ENCODE data around the gene SELENOP. TPM values are rescaled to one million over a fixed set of nuclear protein-coding genes. Genes with fewer than 3 reads are reported as not detected.

The SELENOP gene
- total RNA-seq, 1 experiment from 2014 or later = 11.4 TPM

DNA sequence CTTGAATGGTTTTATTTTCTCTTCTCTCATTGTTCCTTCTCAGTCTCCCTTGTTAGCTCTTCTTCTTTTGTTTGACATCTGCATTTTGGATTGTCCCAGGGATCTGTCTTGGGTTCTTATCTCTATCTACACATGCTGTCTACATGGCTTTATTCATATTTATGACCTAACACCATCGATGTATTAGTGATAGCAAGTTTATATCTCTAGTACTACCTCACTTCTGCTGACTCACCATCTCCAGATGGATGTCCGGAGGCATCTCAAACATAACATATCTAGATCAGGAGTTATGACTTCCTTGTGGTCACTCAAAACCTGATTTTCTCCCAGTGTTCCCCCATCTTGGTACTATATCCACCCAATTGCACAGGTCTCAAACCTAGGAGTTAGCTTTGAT, 19.2 kb upstream of the SELENOP start:
- Histone ChIP-seq H3K9me3 (ENCODE audit: control insufficient read depth in 1 of 2, insufficient read depth in 1 of 2, low read depth in 1 of 2, low read length in 2 of 2) (no peaks in the 10 kb centered on the region), H3K9ac (ENCODE audit: low read length) (no peak overlapping the region), H3K4me2 (ENCODE audit: low read length) (no peak overlapping the region), H4K20me1 (ENCODE audit: insufficient read depth) (no peaks in the 10 kb centered on the region), H3K27me3 (ENCODE audit: insufficient read depth, low read length) (no peaks in the 10 kb centered on the region), H2AFZ (ENCODE audit: low read depth, low read length, poor library complexity, severe bottlenecking) (no peak overlapping the region), H3K36me3 (ENCODE audit: control insufficient read depth in 1 of 2, insufficient read depth in 2 of 2, low read length in 2 of 2) (no peaks in the 10 kb centered on the region), H3K4me1 (ENCODE audit: control insufficient read depth in 1 of 2, insufficient read depth in 2 of 2, low read length in 2 of 2) (no peaks in the 10 kb centered on the region), H3K9me2 (ENCODE audit: insufficient read depth) (no peaks in the 10 kb centered on the region), H3K27ac (ENCODE audit: low read depth, low read length) (no peak overlapping the region), H3K4me3 (replicated peaks in 1 of 2; ENCODE audit: low read depth in 1 of 2, low read length in 2 of 2) (no peak overlapping the region), H3K79me2 (ENCODE audit: insufficient read depth, low read length) (no peaks in the 10 kb centered on the region)
- ChIA-PET RAD21 (ENCODE audit: low non-redundant PET in 1 of 2, low total read pairs in 2 of 2, uncharacterized antibody in 2 of 2, unreplicated experiment in 2 of 2) (no interaction called here), POLR2A (no interaction called here), CTCF (no interaction called here)
- no TSS peak for BruUV-seq (replicated peaks)
- TF ChIP-seq EZH2phosphoT487 (IDR thresholded peaks at IDR 0.05; ENCODE audit: borderline replicate concordance) (no peak), ATF3 (IDR thresholded peaks at IDR 0.05) (no peak), SRF (IDR thresholded peaks at IDR 0.05; ENCODE audit: low read depth) (no peak), MAX (IDR thresholded peaks at IDR 0.05) (no peak), EZH2 (IDR thresholded peaks at IDR 0.05) (no peak), ZBTB33 (IDR thresholded peaks at IDR 0.05; ENCODE audit: extremely low read depth, insufficient replicate concordance, low read length) (no peak), ZNF274 (IDR thresholded peaks at IDR 0.05; ENCODE audit: low read depth, low read length) (no peak), EGR1 (IDR thresholded peaks at IDR 0.05; ENCODE audit: low read depth) (no peak), CTCF (IDR thresholded peaks at IDR 0.05 in 2 of 3, conservative IDR thresholded peaks at IDR 0.05 in 1 of 3; ENCODE audit: borderline replicate concordance in 1 of 3, insufficient read depth in 1 of 3, low read depth in 2 of 3, low read length in 2 of 3) (no peak), FOSL1 (IDR thresholded peaks at IDR 0.05; ENCODE audit: low read depth) (no peak), ZFX (IDR thresholded peaks at IDR 0.05) (no peak), CEBPB (IDR thresholded peaks at IDR 0.05; ENCODE audit: low read depth) (no peak), POLR2A (IDR thresholded peaks at IDR 0.05; ENCODE audit: borderline replicate concordance, extremely low read depth, insufficient read depth, insufficient read length) (no peak), TCF7L2 (IDR thresholded peaks at IDR 0.05; ENCODE audit: borderline replicate concordance, extremely low read depth, insufficient read depth, insufficient read length) (no peak), SIN3A (IDR thresholded peaks at IDR 0.05; ENCODE audit: low read depth) (no peak), JUND (IDR thresholded peaks at IDR 0.05) (no peak)
- ATAC-seq (no peak), DNase-seq (ENCODE audit: low read depth, low spot score) (no peak)
- intact Hi-C loops (cut with micrococcal nuclease) = no loop called here

Data from HCT116 (cell line).